K562 (cell line): Measurements from ENCODE around the gene ZNF234. TPM values are rescaled to one million over a fixed set of nuclear protein-coding genes. Genes with fewer than 3 reads are reported as not detected.

Experiments
- ATAC-seq: fragments of 200-7000 bp; cut with Tn5 transposase; 3 replicates; pipeline ENCODE4 v1.9.1; 2020; ENCODE audit warnings: moderate library complexity
- BruUV-seq: library from RNA; stranded (reverse); fragments of 400-500 nt; replicated peaks from 2 replicates; lab custom pipeline; 2021; lab: Mats Ljungman, UMichigan
- CTCF ChIA-PET: fragments of 300-600 bp; formaldehyde crosslinking; extraction: SDS; loops from one replicate; lab custom pipeline; 2021; ENCODE audit warnings: low intra/inter-chr PET ratio; lab: Yijun Ruan, JAX
- POLR2A ChIA-PET: fragments of 300-600, 350-650 bp; sonication (Branson Sonifier 250); formaldehyde crosslinking; extraction: SDS; loops from one replicate; lab custom pipeline; 2021; ENCODE audit warnings: antibody characterized with exemption, inconsistent platforms; lab: Yijun Ruan, JAX
- DNase-seq, 4 experiments: peaks; one replicate each; pipeline versions ENCODE4 v3.0.0 to v3.0.0-alpha.2; 2011 to 2018; ENCODE audit warnings: low spot score in 3 of 4, mixed read lengths in 3 of 4; ENCODE audit errors: extremely low read depth in 1 of 4
- FAIRE-seq: peaks from 2 replicates; lab custom pipeline; 2011; peaks lifted over from hg19 to GRCh38; lab: Jason Lieb, UNC
- H2AFZ ChIP-seq: 2 replicates; pipeline ENCODE4 v1.6.0; 2011; ENCODE audit warnings: low read depth, low read length, control low read depth, inconsistent platforms
- H3K27ac ChIP-seq: fragments of 200-600 bp; 3 replicates; pipeline ENCODE4 v1.8.0; 2011; ENCODE audit warnings: low read depth, mild to moderate bottlenecking, control low read depth, inconsistent platforms, low read length, moderate library complexity, mixed read lengths; ENCODE audit errors: extremely low read depth
- H3K27me3 ChIP-seq, 2 experiments: fragments of 300-600 bp in 1 of 2; 2 replicates in 1 of 2; 3 replicates in 1 of 2; pipeline versions ENCODE4 v1.6.0 to v1.8.0; 2011; ENCODE audit warnings: inconsistent platforms in 2 of 2, low read length in 2 of 2, mild to moderate bottlenecking in 1 of 2, mixed read lengths in 1 of 2, moderate library complexity in 1 of 2; ENCODE audit not compliant: control insufficient read depth in 2 of 2, insufficient read depth in 2 of 2
- H3K36me3 ChIP-seq: fragments of 300-600 bp; 3 replicates; pipeline ENCODE4 v1.8.0; 2011; ENCODE audit warnings: mild to moderate bottlenecking, low read length, inconsistent platforms; ENCODE audit not compliant: control insufficient read depth, insufficient read depth
- H3K4me1 ChIP-seq, 2 experiments: fragments of 200-600 bp in 1 of 2; replicated peaks in 1 of 2; 2 replicates in 1 of 2; 3 replicates in 1 of 2; pipeline versions ENCODE4 v1.5.1 to v1.8.0; 2011; ENCODE audit warnings: inconsistent platforms in 2 of 2, low read length in 2 of 2, mild to moderate bottlenecking in 1 of 2, mixed read lengths in 1 of 2, moderate library complexity in 1 of 2; ENCODE audit not compliant: control insufficient read depth in 2 of 2, insufficient read depth in 2 of 2
- H3K4me2 ChIP-seq: 2 replicates; pipeline ENCODE4 v1.6.1; 2011; ENCODE audit warnings: low read length, control low read depth, inconsistent platforms, mixed read lengths; ENCODE audit not compliant: insufficient read depth
- H3K4me3 ChIP-seq: fragments of 200-600 bp; sonication (generic), shearing (Covaris generic); 2 replicates; pipeline ENCODE4 v1.5.1; 2016; ENCODE audit warnings: control low read depth, inconsistent platforms
- H3K79me2 ChIP-seq: fragments of 200-600 bp; 3 replicates; pipeline ENCODE4 v1.8.0; 2011; ENCODE audit warnings: low read length, inconsistent platforms; ENCODE audit not compliant: control insufficient read depth, insufficient read depth
- H3K9ac ChIP-seq, 2 experiments: 2 replicates each; pipeline versions ENCODE4 v1.6.0 to v1.6.1; 2011; ENCODE audit warnings: low read depth in 2 of 2, low read length in 2 of 2, control low read depth in 1 of 2, inconsistent platforms in 1 of 2, mild to moderate bottlenecking in 1 of 2, mixed read lengths in 1 of 2; ENCODE audit not compliant: insufficient read depth in 1 of 2
- H3K9me1 ChIP-seq: one replicate; pipeline ENCODE4 v1.6.0; 2011; ENCODE audit warnings: inconsistent platforms, mild to moderate bottlenecking, low read length, moderate library complexity; ENCODE audit not compliant: control insufficient read depth, insufficient read depth
- H3K9me3 ChIP-seq: replicated peaks from 2 replicates; pipeline ENCODE4 v1.5.1; 2011; ENCODE audit warnings: low read depth, low read length, inconsistent platforms; ENCODE audit not compliant: control insufficient read depth, insufficient read depth
- H4K20me1 ChIP-seq: replicated peaks from 2 replicates; pipeline ENCODE4 v1.6.1; 2011; ENCODE audit warnings: low read length, inconsistent platforms, mixed read lengths; ENCODE audit not compliant: control insufficient read depth, insufficient read depth
- CEBPB ChIP-seq: fragments of 450-650 bp; IDR thresholded peaks from 2 replicates; pipeline ENCODE4 v1.6.1; 2016; ENCODE audit warnings: missing genetic modification characterization, missing compliant biosample characterization
- DMBX1 ChIP-seq: fragments of 250-450 bp; sonication (Bioruptor Pico); IDR thresholded peaks from 2 replicates; pipeline ENCODE4 v1.8.0; 2022; ENCODE audit warnings: inconsistent platforms, mild to moderate bottlenecking, moderate library complexity, borderline replicate concordance
- EP400 ChIP-seq: fragments of 450-650 bp; IDR thresholded peaks from 2 replicates; pipeline ENCODE4 v1.6.1; 2017; ENCODE audit warnings: antibody characterized with exemption, mild to moderate bottlenecking, moderate library complexity
- RFX5 ChIP-seq: IDR thresholded peaks from 2 replicates; pipeline ENCODE4 v1.6.1; 2011; ENCODE audit warnings: low read depth, mild to moderate bottlenecking, improper control_type of control experiment, low read length
- STAT5B ChIP-seq: fragments of 250-450 bp; sonication (Bioruptor Pico); IDR thresholded peaks from 2 replicates; pipeline ENCODE4 v1.8.0; 2021; ENCODE audit warnings: mild to moderate bottlenecking, inconsistent platforms
- TFE3 ChIP-seq: fragments of 450-650 bp; formaldehyde crosslinking; IDR thresholded peaks from 2 replicates; pipeline ENCODE4 v1.4.0; 2020; ENCODE audit warnings: mild to moderate bottlenecking, mixed read lengths
- THRAP3 ChIP-seq: fragments of 450-650 bp; IDR thresholded peaks from 2 replicates; pipeline ENCODE4 v1.6.1; 2016; ENCODE audit warnings: mild to moderate bottlenecking, inconsistent platforms, borderline replicate concordance
- ZBTB34 ChIP-seq: fragments of 250-450 bp; sonication (Bioruptor Pico); IDR thresholded peaks from 2 replicates; pipeline ENCODE4 v1.8.0; 2021; ENCODE audit warnings: mild to moderate bottlenecking, moderate library complexity
- ZNF589 ChIP-seq: fragments of 200-800 bp; sonication (Bioruptor generic); IDR thresholded peaks from 2 replicates; pipeline ENCODE4 v1.6.1; 2016; ENCODE audit warnings: low read depth, missing genetic modification characterization, missing compliant biosample characterization
- WGBS: fragments of 100-300 bp; shearing (Covaris generic); methylation state at CpG from one replicate; pipeline ENCODE4 v1.1.6; 2016; ENCODE audit warnings: low coverage, mixed read lengths; ENCODE audit not compliant: insufficient coverage; ENCODE audit errors: missing lambda C conversion rate; 5-methylcytosine and 5-hydroxymethylcytosine counted together
- in situ Hi-C: fragments of 300-500 bp; cut with MboI; formaldehyde crosslinking; loops from 4 replicates; pipeline ENCODE4 v1.15.0; 2018; ENCODE audit warnings: inconsistent platforms, mixed read lengths
- intact Hi-C: fragments of 100-400 bp; cut with micrococcal nuclease; formaldehyde crosslinking; loops from 2 replicates; pipeline ENCODE4 v1.14.2; 2022
- polyA plus RNA-seq, 8 experiments: library from polyadenylated mRNA; depleted of rRNA in 4 of 8; stranded (reverse) in 5 of 8; unstranded in 3 of 8; fragments of >200 nt; fragmentation: Nextera tagmentation in 2 of 8; fragmentation: Illumina TruSeq in 1 of 8; extraction: Ambion mirVana in 2 of 8; extraction: Trizol in 1 of 8; gene quantifications; 2 replicates each; pipeline versions ENCODE4 v1.2.1 to v1.2.3, GENCODE V29; 2011 to 2014; ENCODE audit warnings: inconsistent platforms in 1 of 8, missing spikeins in 1 of 8
- total RNA-seq, 7 experiments: library from RNA; depleted of rRNA in 6 of 7; stranded (reverse); fragments of >200 nt in 6 of 7; fragmentation: Illumina TruSeq in 2 of 7; extraction: Trizol in 2 of 7; gene quantifications; 2 replicates each; pipeline versions ENCODE4 v1.2.1 to v1.2.3, GENCODE V29; 2011 to 2021; ENCODE audit warnings: low replicate concordance in 1 of 7
- TF ChIP-seq, protein P1 (sequence below): fragments of 200-800 bp; sonication (Bioruptor generic); IDR thresholded peaks from 2 replicates; pipeline ENCODE4 v1.6.1; 2017; ENCODE audit warnings: missing genetic modification characterization, missing compliant biosample characterization

Gene ZNF234
- total and polyA plus RNA-seq, 9 of the 15 experiments (the other 6 are each of a cell fraction or from before 2014, with no cell fraction given): 0.82 to 2.9 (median 1.5) TPM

- no peaks in the 10 kb centered on the region for H3K79me2 ChIP-seq
- no peak overlapping the region for H3K4me2 ChIP-seq
- H3K9me3 ChIP-seq: peaks cover 9% of the 10 kb centered on the region
- H3K4me3 ChIP-seq: no peak overlapping the region
- TF ChIP-seq, protein P1, sequence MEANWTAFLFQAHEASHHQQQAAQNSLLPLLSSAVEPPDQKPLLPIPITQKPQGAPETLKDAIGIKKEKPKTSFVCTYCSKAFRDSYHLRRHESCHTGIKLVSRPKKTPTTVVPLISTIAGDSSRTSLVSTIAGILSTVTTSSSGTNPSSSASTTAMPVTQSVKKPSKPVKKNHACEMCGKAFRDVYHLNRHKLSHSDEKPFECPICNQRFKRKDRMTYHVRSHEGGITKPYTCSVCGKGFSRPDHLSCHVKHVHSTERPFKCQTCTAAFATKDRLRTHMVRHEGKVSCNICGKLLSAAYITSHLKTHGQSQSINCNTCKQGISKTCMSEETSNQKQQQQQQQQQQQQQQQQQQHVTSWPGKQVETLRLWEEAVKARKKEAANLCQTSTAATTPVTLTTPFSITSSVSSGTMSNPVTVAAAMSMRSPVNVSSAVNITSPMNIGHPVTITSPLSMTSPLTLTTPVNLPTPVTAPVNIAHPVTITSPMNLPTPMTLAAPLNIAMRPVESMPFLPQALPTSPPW: no peak
- POLR2A ChIA-PET: no interaction called here
- ATAC-seq (no peak), DNase-seq (no peak), FAIRE-seq (no peak)
- H3K9ac ChIP-seq: no peak overlapping the region
- no peaks in the 10 kb centered on the region for H3K9me1 ChIP-seq
- no peak overlapping the region for H3K27ac ChIP-seq
- peaks cover 5% of the 10 kb centered on the region; the same call in 2 of the 3 replicates for H3K36me3 ChIP-seq
- no TSS peak for BruUV-seq
- H4K20me1 ChIP-seq: no peaks in the 10 kb centered on the region
- in situ Hi-C loops: no loop called here
- no peak overlapping the region for H2AFZ ChIP-seq
- intact Hi-C loops: no loop called here
- CTCF ChIA-PET: no interaction called here
- H3K27me3 ChIP-seq: no peaks in the 10 kb centered on the region
- no peaks in the 10 kb centered on the region for H3K4me1 ChIP-seq
Observed at GRCh38 chr19:44180968-44181367, 39.6 kb downstream of the ZNF234 start.

GRCh38 chr19:44182145-44182544, 40.8 kb downstream of the ZNF234 start:
- H3K4me3 ChIP-seq: no peak overlapping the region
- FAIRE-seq (no peak), DNase-seq (no peak), ATAC-seq (no peak)
- no peak overlapping the region for H3K9ac ChIP-seq
- no peaks in the 10 kb centered on the region for H3K9me1 ChIP-seq
- no peaks in the 10 kb centered on the region for H3K79me2 ChIP-seq
- intact Hi-C loops (no loop called here), in situ Hi-C loops (no loop called here)
- CTCF ChIA-PET: no interaction called here
- no peak overlapping the region for H3K27ac ChIP-seq
- H3K27me3 ChIP-seq: no peaks in the 10 kb centered on the region
- no peaks in the 10 kb centered on the region for H3K4me1 ChIP-seq
- POLR2A ChIA-PET: no interaction called here
- peaks cover 2% of the 10 kb centered on the region for H3K9me3 ChIP-seq
- no peak overlapping the region for H3K4me2 ChIP-seq
- WGBS: 27% methylated on average over 10 of the region's 10 CpGs
- H3K36me3 ChIP-seq: no peaks in the 10 kb centered on the region
- H2AFZ ChIP-seq: no peak overlapping the region
- BruUV-seq: no TSS peak
- H4K20me1 ChIP-seq: no peaks in the 10 kb centered on the region
- no peak for TF ChIP-seq CEBPB
- TF ChIP-seq ZBTB34 (CRISPR knock-in tag): no peak
- TF ChIP-seq THRAP3: no peak
- no peak for TF ChIP-seq RFX5
- no peak for TF ChIP-seq STAT5B (CRISPR knock-in tag)
- TF ChIP-seq TFE3 (CRISPR knock-in tag): no peak
- no peak for TF ChIP-seq ZNF589 (CRISPR knock-in tag)
- TF ChIP-seq EP400: no peak
- TF ChIP-seq DMBX1: no peak
